ENCODE measurements around the gene PRDM16.

Gene PRDM16

DNA sequence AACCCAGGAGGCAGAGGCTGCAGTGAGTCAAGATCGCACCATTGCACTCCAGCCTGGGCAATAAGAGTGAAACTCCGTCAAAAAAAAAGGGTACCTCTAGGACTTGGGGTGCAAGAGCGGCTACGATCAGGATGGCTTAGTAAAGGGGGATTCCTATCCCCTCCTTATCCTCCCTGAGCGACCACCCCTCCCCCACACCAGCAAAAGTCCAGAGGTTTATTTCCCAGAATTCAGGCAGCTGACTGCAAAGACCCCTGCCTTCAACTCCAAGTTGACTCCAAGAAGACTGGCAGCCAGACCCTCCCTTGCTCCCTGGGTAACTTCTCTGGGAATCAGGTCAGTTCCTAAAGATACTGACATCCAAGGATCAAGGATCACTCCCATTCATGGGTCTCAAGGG, 12.4 kb upstream of the PRDM16 start:
- DNase-seq = no peak

GRCh38 chr1:3058263-3059030, 10.6 kb upstream of the PRDM16 start:
- DNase-seq = no peak

DNA sequence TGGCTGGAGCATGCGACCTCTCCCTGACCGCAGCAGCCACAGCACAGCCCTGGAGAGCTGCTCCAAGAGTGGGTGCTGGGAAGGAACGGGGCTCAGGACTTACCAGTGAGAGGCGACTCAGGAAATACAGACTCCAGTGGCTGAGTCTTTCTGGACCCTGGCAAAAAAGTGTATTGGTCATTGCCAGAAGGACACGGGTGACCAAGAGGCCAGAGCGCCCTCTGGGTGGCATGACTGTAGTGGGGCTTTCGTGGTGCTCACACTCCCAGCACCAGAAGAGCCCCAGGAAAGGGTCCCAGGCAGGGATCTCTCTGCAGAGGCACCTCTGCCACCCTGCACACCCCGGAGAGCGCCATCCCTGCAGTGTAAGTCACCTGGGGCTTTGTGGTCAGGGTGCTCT, 8.9 kb upstream of the PRDM16 start:
- no peak for DNase-seq

GRCh38 chr1:3060601-3061551, 8.1 kb upstream of the PRDM16 start:
- no peak for DNase-seq

GRCh38 chr1:3061566-3061965, 7.4 kb upstream of the PRDM16 start:
- DNase-seq = no peak

- DNase-seq = no peak
Measured at GRCh38 chr1:3061981-3062615, 6.9 kb upstream of the PRDM16 start.

- DNase-seq = no peak
Measured at GRCh38 chr1:3062616-3063378, 6.2 kb upstream of the PRDM16 start.

DNA sequence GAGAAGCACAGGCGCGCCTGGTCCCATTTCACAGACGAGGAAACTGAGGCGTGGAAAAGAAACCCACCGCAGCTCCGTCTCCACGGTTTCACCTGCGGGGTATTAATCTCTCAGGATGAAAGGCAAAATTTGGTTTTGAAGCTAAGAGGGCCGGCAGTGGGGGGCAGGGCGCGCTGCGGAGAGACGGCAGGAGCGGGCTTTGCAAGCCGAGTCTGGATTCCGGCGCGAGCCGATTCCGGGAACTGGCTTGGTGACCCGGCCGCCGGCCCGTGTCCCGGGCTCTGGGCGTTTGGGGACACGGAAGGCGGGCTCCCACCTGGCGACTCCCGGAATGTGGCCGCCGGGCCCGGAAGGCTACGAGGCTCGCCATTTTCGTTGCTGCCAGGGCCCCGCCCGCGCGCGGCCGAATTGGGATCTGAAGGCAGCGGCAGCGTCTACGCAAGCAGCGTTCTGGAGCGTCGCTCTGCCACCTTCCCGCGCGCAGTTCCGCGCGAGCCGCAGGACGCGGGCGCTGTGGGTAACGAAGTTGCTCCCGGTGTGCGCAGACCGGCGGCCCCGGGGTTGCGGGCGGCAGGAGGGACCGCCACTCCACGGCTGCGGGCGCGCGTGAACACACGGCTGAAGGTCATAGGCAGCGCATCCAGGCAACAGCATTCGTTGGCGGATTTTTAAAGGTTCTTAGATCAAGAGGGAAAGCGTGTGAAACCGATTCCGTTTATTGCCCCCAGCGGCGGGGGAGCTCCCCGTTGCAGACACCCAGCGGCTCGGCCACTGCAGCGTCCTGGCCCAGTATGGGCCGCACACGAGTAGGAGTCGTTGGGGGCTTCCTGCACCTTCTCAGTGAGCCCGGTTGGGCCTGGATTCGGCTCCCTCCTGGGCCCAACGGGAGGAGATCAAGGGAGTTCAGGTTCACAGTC, 5.4 kb upstream of the PRDM16 start:
- DNase-seq = no peak

GRCh38 chr1:3064296-3064850, 4.6 kb upstream of the PRDM16 start:
- no peak for DNase-seq

GRCh38 chr1:3064901-3065300, 4.1 kb upstream of the PRDM16 start:
- DNase-seq = no peak

DNA sequence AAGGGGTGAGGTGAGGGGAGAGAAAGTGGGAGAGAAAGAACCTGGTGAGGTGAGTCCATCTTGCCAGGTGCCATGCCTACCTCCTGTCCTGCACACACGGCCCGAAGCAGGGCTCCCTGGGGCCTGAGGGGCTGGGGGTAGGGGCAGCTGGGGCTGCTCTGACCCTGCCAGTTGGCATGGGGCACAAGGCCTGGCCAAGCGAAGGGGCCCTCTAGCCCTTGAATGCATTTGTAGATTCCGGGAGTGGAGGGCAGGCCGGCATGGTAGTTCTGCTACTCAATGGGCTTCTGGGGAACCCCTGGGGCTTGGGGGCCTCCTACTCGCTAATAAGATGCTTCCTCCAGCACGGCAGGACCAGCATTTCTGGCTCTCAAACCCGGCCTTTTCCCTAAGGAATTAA, 3.6 kb upstream of the PRDM16 start:
- no peak for DNase-seq

GRCh38 chr1:3065797-3066196, 3.2 kb upstream of the PRDM16 start:
- no peak for DNase-seq

GRCh38 chr1:3066250-3066711, 2.7 kb upstream of the PRDM16 start:
- DNase-seq = no peak

DNA sequence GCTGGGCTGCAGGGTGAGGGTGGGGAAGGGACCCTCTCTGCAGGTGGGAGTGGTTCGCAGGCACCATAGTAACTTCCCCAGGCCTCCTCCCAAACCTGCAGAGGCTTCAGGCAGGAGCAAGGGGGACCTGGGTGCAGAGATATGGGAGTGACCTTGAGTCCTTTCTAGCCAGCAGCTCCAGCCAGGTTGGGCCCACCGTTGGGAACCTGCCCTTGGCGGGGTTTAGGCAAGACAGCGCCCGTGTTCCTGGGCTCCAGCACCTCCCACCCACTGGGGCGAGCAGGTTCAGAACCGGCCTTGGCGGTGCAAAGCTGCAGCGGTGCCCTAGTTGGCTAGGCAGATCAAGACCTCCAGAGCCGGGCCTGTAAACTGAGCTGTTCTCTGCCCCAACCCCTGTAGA, 2.2 kb upstream of the PRDM16 start:
- DNase-seq = no peak

DNA sequence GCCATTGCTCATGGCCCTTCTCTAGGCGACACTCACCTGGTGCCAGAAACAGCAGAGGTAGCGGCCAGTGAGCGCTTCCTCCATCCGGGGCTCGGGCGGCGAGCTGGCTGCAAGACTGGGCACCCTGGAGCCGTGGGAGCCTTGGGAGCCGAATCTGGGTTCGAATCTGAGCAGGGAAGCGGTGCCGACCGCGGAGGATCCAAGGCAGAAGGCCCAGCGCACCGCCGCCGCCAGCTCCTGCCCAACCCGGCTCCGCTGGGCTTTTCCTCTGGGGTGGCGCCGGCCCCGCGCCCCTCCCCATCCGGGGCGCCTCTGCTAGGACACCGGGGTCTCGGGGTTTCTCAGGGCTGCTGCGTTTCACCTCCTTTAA, 1.7 kb upstream of the PRDM16 start:
- DNase-seq = no peak

- DNase-seq = no peak
Measured at GRCh38 chr1:3067671-3068563, 1.1 kb upstream of the PRDM16 start.

GRCh38 chr1:3069491-3070308, 697 bp downstream of the PRDM16 start:
- no peak for DNase-seq

- DNase-seq = no peak
Measured at GRCh38 chr1:3070309-3070643, 1.3 kb downstream of the PRDM16 start.

All from SIG-M5 (cell line).